GM21360 (cell line): ENCODE data around the gene GRIN3A.

Source experiments
- ATAC-seq: cut with Tn5 transposase; IDR thresholded peaks from one replicate; pipeline ENCODE4 v1.9.1; 2021; ENCODE audit warnings: mild to moderate bottlenecking, moderate library complexity; ENCODE audit not compliant: unreplicated experiment

GRIN3A gene

DNA sequence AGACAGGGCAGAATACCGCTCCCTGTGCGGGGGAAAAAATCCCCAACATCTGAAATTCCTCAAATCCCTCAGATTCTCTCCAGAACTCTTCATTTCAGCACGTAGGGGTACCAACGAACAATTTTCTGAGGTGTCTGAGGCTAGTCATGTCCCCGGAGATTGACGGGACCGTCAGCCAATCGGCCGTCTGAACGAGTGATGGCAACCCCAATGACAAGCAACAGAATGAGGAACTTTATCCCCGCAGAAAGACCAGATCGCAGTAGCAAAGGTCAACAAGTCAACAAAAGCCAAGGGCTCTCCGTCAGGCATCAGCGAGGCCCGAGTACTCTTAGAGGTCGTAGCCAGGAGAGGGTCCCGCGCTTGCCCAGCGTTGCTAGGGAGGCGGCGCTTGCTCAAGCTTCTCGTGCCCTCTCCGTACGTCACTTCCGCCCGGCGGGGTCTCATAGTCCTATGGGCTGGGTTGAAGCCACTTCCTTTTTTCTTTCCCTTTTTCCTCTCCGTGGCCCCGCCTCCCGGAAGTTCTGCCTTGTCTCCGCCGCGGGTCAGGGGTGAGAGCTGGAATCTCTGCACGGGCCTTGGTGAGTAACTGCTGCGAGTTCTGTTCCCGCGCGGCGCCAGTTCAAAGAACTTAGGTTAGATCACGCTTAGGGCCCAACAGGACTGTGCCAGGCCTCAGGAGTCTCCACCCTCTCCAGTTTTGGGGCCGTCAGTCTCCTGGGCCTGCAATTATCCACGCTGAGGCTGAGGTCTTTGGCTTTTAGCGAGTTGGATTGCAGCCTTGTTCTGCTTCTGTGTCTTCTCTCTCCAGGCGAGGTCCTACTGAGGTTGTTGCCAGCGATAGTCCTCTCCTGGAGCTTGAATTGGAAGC is 204.9 kb downstream of the GRIN3A start, which contains the start of gene RNF20:
Gene RNF20 (plus strand): TSS at position 520 of the 871 bp plus-strand sequence. CDS start 1,571 bp downstream, outside the sequence.
- peak; percentile 97 for ATAC-seq

DNA sequence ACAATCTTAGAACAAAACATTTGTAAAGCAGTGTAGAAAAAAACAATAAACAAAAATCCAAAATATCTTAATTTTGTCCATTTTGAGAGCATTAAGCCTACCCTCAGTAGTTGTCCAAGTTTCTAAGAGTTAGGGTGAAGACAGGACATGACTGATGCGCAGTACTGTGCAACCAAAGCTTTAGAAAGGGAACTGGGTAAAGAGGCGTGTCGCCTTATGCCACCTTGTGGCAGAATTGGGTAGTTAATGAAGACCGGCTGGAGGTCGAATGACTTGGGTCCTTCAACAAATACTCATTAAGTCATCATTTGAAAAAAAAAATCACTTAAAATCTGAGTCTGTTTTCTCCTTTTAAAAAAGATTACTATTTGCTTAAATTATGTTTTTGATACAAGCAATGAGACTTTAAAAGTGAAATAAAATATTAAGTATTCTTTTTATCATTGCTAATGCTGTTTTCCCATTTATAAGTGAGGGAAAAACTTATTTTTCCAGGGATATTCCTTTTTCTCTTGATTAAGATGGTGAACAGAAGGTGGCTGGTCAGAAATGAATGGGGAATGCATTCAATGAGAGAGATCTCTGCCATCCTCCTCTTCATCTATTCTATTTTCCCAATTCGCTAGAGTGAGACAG is 208.3 kb downstream of the GRIN3A start:
- ATAC-seq = peak; percentile 42

DNA sequence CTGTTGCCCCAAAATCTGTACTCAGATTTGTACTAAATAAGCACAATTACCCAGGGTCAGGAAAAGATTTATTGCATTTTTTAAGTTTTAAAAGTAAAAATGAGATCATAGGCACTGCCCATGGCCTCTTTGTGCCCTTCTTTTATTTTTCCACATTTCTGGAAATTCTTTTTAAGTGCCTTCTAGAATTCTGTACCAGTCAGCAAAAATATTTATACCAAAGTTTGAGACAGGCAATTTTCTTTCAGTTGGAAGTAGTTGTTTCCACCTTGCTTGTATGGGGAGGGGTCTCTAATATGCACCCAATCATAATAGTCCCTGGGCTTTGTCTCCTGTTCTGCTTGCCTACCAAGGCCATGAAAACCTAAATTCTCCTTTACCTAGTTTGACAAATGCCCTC is 210.4 kb downstream of the GRIN3A start:
- no peak for ATAC-seq

DNA sequence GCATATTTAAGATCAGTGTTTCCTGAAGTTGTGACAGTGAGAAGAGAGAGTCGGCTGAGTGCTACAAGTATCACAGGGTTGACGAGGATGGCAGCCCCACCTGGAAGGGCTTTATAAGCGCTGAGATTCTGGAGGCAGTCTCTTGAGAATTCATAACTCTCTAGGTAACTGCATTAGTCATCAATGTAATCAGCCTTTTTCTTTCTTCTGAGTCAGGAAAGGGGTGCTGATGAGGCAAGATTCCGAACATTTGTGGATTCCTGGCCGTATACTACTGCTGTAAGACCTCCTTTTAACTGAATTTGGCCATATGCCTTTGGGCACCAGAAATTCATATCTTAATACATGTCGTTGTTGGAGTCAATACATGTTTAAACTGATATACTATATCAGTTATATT is 211.4 kb downstream of the GRIN3A start:
- ATAC-seq = no peak

DNA sequence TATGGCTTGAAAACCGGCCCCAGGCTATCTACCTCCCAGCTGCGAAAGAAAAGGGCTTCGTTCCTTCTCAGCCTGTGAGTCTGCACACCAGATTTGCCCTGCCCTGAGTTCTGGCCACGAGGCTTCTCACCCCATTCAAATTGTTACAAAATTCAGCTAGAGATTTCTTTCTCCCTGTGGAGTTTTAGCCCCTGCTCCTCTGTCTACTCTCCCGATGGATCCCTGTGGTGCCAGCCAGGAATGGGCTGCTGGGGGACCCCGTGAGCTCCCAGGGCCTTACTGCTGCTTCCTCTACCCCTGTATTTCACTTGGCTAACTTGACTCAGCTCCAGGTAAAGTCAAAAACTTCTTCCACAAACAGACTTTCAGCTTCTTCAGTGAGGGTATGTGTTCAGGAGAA is 214.1 kb downstream of the GRIN3A start:
- no peak for ATAC-seq
